Activated naive CD8-positive, alpha-beta T cell treated with anti-CD3 and anti-CD28 coated beads for 36 hours (primary cell): ENCODE measurements around the gene NAA80. TPM values are rescaled to one million over a fixed set of nuclear protein-coding genes. Genes with fewer than 3 reads are reported as not detected.

ENCODE experiments used
- DNase-seq: peaks from one replicate; pipeline ENCODE4 v3.0.0; 2021
- H3K27ac Mint-ChIP-seq: one replicate; pipeline ENCODE4 v1.8.0; 2022; ENCODE audit warnings: mild to moderate bottlenecking, moderate library complexity, mixed read lengths
- H3K27me3 Mint-ChIP-seq: one replicate; pipeline ENCODE4 v1.8.0; 2022; ENCODE audit warnings: mild to moderate bottlenecking, mixed read lengths
- H3K36me3 Mint-ChIP-seq: one replicate; pipeline ENCODE4 v1.8.0; 2021; ENCODE audit warnings: mild to moderate bottlenecking, mixed read lengths
- H3K4me1 Mint-ChIP-seq: one replicate; pipeline ENCODE4 v1.8.0; 2021; ENCODE audit warnings: mixed read lengths
- H3K4me3 Mint-ChIP-seq: one replicate; pipeline ENCODE4 v1.8.0; 2022; ENCODE audit warnings: mild to moderate bottlenecking, moderate library complexity, mixed read lengths
- H3K9me3 Mint-ChIP-seq: one replicate; pipeline ENCODE4 v1.8.0; 2022; ENCODE audit warnings: mixed read lengths
- total RNA-seq, 2 experiments: library from RNA; stranded (reverse); gene quantifications; one replicate each; pipeline ENCODE4 v1.2.3, GENCODE V29; 2021

NAA80 gene
- total RNA-seq, 2 experiments from 2014 or later: 16.3 to 16.7 TPM

DNA sequence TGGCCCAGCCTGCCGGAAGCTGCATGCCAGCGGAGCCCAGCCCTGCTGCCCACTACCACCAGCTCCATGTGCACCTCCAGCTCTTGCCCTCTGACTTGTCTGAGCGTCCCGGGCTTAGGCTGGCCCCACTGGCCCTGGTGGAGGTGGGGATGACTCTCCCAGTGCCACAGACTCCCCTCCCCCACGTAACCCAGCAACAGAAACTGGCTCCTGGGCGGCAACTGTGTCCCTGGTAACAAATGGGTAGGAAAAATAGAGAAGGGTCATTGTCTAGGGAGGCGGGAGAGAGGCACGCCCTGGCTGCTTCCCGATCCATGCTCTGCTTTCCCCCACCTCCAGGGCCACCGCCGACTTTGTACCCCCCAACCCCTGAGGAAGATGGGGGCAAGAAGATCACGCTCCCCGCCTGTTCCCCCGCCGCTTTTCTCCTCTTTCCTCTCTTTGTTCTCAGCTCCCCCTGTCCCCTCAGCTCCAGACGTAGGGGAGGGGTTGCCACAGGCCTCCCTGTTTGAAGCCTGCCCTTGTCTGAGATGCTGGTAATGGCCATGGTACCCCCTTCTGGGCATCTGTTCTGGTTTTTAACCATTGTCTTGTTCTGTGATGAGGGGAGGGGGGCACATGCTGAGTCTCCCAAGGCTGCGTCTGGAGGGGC is 41.0 kb downstream of the NAA80 start:
- Mint-ChIP-seq H3K27ac (peak overlapping the region; percentile 42), H3K36me3 (peaks cover 18% of the 10 kb centered on the region), H3K4me3 (no peak overlapping the region), H3K27me3 (no peaks in the 10 kb centered on the region), H3K9me3 (no peaks in the 10 kb centered on the region), H3K4me1 (peaks cover 7% of the 10 kb centered on the region)
- no peak for DNase-seq

DNA sequence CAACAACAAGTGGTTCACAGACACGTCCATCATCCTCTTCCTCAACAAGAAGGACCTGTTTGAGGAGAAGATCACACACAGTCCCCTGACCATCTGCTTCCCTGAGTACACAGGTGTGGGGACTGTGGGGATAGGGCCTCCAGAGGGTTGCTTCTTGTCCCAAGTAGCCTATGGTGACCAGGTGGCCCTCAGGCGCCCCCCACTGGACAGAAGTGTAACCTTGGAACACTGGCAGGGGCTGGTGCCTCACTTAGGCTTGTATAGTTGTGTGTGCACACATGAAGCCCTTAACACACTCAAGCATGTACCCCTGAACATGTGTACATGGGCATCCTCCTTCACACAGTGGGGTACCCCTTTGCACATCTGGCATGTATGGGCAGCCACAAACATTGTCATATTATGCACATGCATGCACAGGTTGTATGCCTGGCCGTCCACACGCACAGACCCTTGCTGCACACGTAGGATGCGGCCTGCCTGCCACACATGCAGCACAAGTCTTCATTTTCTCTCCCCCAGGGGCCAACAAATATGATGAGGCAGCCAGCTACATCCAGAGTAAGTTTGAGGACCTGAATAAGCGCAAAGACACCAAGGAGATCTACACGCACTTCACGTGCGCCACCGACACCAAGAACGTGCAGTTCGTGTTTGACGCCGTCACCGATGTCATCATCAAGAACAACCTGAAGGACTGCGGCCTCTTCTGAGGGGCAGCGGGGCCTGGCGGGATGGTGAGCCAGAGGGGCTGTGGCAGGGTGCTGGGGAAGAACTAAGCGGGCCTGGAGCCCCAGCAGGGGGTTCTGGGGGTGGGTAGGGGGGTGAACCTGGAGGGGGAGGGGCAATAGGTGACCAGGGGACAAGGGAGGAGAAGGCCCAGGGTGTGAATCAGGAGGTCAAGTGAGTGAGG is 42.0 kb downstream of the NAA80 start:
- Mint-ChIP-seq H3K9me3 (no peaks in the 10 kb centered on the region), H3K4me3 (no peak overlapping the region), H3K27ac (no peak overlapping the region), H3K27me3 (no peaks in the 10 kb centered on the region), H3K36me3 (peaks cover 18% of the 10 kb centered on the region), H3K4me1 (peaks cover 7% of the 10 kb centered on the region)
- DNase-seq: peak; percentile 37

DNA sequence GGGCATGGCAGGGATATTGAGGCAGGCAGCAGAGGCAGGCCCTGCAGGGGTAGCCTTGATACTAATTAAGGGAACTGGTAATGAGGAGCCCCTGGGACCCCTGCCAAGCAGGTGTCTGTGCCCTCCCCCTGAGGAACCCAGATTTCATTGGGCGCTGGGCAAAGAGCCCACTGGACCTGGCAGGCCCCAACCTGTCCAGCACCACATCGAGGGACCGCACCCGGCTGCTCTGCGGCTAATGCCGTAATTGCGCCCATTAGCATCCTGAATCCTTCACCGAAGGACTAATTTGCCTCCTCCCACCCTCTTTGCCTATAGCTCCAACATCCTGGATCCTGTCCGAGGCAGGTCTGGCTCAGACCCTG is 44.0 kb downstream of the NAA80 start:
- Mint-ChIP-seq H3K36me3 (peaks cover 20% of the 10 kb centered on the region), H3K27me3 (no peaks in the 10 kb centered on the region), H3K27ac (no peak overlapping the region)

DNA sequence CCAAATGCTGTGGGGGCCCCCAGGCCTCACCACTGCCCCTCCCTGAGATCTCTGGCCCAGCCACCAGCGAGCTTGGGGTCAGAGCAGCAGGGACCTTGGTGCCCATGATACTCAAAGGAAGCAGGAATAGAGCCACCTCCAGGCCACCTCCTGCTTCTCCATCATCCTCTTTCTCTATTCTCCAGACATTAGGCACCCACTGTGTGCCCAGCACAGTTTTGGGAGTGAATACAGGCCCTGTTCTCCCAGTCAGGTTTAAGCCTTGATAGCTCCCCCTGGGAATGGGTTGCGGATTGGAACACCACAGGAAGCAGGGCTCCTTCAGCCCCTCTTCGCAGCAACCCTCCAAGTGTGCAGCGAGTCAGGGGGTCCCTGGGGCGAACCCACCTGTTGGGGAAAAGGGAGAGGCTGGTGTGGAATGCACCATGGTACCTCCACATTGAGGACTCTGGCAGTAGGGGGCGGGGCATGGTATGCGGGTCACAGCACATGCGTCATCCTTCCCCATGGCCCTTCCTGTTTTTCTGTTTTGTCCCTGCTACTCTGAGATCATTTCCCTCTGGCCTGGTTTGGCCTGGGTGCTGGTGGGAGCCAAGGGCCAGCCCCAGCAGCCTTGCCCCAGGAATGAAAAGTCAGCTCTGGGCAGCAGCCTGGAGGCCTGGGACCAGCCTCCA is 44.5 kb downstream of the NAA80 start:
- no peak for DNase-seq
- peaks cover 20% of the 10 kb centered on the region for H3K4me1 Mint-ChIP-seq
- H3K9me3 Mint-ChIP-seq: no peaks in the 10 kb centered on the region
- H3K36me3 Mint-ChIP-seq: peaks cover 20% of the 10 kb centered on the region
- H3K27me3 Mint-ChIP-seq: no peaks in the 10 kb centered on the region
- H3K4me3 Mint-ChIP-seq: no peak overlapping the region
- no peak overlapping the region for H3K27ac Mint-ChIP-seq

More for the DNA sequence above, 44.0 kb downstream of the NAA80 start:
- DNase-seq: no peak
- H3K4me3 Mint-ChIP-seq: no peak overlapping the region
- no peaks in the 10 kb centered on the region for H3K9me3 Mint-ChIP-seq
- H3K4me1 Mint-ChIP-seq: peaks cover 18% of the 10 kb centered on the region

DNA sequence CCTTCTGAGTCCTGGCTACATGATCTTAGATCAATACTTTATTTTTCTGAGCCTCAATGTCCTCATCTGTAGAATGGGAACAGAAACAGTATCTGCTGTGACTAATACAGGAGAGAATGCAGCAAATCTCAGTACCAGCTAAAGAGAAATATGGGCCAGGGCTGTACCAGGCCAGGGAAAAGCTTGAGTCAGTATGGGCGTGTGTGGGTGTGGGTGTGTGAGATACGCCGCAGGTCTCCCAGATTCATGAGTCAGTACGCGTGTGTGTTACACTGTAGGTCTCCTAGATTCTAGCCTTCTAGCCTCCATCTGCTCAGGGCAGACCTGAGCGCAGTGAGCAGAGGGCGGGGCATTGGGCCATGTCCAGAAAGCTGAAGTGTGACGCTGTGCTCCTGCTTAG is 48.0 kb downstream of the NAA80 start:
- Mint-ChIP-seq H3K9me3 (no peaks in the 10 kb centered on the region), H3K4me3 (no peak overlapping the region), H3K4me1 (peaks cover 34% of the 10 kb centered on the region), H3K36me3 (peaks cover 4% of the 10 kb centered on the region), H3K27me3 (no peaks in the 10 kb centered on the region), H3K27ac (peak overlapping the region; percentile 77)
- peak; percentile 23 for DNase-seq

DNA sequence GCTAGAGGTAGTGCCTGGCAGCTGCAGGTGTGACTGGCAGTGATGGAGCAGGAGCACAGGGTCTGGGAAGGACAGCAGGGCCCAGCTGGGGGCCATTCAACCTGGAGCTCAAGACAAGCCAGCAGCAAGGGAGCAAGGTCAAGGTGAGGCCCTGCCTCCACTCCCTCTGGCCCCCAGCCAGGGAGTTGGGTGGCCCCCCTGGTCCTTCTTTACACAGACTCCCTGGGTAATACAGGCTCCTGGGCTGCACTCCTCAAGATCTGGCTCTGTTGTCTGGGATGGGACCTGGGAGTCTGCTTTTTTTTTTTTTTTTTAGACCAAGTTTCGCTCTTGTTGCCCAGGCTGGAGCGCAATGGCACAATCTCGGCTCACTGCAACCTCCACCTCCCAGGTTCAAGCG is 48.7 kb downstream of the NAA80 start:
- no peak for DNase-seq
- peaks cover 4% of the 10 kb centered on the region for H3K36me3 Mint-ChIP-seq
- no peak overlapping the region for H3K4me3 Mint-ChIP-seq
- H3K9me3 Mint-ChIP-seq: no peaks in the 10 kb centered on the region
- peaks cover 38% of the 10 kb centered on the region for H3K4me1 Mint-ChIP-seq
- no peaks in the 10 kb centered on the region for H3K27me3 Mint-ChIP-seq
- peak overlapping the region; percentile 46 for H3K27ac Mint-ChIP-seq

DNA sequence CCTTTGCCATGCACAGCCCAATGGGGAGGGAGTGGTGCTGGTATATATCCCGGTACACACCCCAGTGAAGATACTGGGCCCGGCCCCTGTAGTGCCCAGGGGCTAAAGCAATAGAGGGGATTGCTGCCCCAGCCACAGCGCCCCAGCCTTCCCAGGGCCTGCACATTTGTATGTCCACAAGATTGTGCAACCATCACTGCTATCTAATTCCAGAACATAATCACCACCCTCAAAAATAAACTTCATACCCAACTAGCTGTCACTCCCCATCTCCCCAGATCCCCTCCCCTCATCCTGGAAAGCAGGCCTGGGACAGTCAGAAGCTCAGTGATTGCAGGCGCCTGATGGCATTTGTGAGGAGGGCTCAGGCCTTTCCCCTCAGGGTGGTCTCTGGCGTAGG is 49.7 kb downstream of the NAA80 start:
- peaks cover 47% of the 10 kb centered on the region for H3K4me1 Mint-ChIP-seq
- peaks cover 4% of the 10 kb centered on the region for H3K36me3 Mint-ChIP-seq
- no peak overlapping the region for H3K27ac Mint-ChIP-seq
- H3K9me3 Mint-ChIP-seq: no peaks in the 10 kb centered on the region
- no peak overlapping the region for H3K4me3 Mint-ChIP-seq
- no peak for DNase-seq
- no peaks in the 10 kb centered on the region for H3K27me3 Mint-ChIP-seq

DNA sequence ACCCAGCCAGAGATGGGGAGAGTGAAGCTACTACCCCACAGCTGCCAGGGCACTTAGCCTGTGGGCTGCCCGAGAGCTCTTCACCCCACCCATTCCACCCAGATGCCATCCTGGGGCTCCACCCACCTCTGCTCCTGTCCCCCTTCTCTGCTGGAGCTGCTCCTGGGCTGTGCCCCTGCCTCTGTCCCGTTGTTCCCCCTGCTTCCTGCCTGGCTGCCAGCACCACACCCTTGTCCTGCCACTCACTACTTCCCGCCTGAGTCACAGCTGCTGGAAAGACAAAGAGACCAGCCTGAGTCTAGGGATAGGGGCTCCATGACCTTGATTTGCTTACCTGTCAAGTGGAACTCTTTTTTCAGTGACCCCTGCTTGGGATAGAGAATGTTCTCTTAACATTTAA is 50.8 kb downstream of the NAA80 start:
- peaks cover 50% of the 10 kb centered on the region for H3K4me1 Mint-ChIP-seq
- no peak overlapping the region for H3K4me3 Mint-ChIP-seq

DNA sequence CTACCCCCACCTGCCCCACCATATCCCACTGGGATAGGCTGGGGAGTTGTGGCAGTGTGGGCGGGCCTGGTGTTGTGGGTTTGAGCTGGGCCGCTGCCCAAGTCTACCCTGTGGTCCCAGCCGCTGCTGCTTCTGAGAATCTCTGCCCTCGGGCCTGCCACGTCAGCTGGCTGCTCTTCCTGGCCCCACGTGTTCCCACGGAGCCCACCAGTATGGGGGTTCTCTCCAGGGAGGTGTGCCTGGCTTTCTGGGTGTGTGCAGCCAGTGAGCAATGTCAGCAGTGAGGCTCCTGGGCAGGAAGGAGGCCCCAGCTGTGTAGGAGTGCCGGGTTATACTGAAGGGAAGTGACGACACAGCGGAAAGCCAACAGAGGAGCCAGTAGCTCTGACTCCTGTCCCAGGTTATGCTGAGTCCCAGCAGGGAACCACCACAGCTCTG is 52.7 kb downstream of the NAA80 start:
- Mint-ChIP-seq H3K9me3 (no peaks in the 10 kb centered on the region), H3K36me3 (peaks cover 2% of the 10 kb centered on the region), H3K4me1 (peaks cover 67% of the 10 kb centered on the region), H3K27me3 (no peaks in the 10 kb centered on the region), H3K27ac (peak overlapping the region; percentile 90), H3K4me3 (peak overlapping the region; percentile 71)
- DNase-seq: peak; percentile 89

More for the DNA sequence above, 50.8 kb downstream of the NAA80 start:
- DNase-seq: no peak
- no peaks in the 10 kb centered on the region for H3K9me3 Mint-ChIP-seq
- peak overlapping the region; percentile 78 for H3K27ac Mint-ChIP-seq
- no peaks in the 10 kb centered on the region for H3K27me3 Mint-ChIP-seq
- H3K36me3 Mint-ChIP-seq: peaks cover 2% of the 10 kb centered on the region

Other genes with a start within 250 kb of the NAA80 start
- 100 to 1,000 TPM in 1 of 2 experiments, 10 to 100 TPM in 1; 99.8 to 102 TPM for gene RBM5, start 210.5 kb downstream of the NAA80 start, total RNA-seq
- gene SEMA3F, start 144.1 kb downstream of the NAA80 start, total RNA-seq: under 1 TPM; 0.10 to 0.28 TPM
- gene GNAT1, start 107.8 kb downstream of the NAA80 start, total RNA-seq: under 1 TPM in 1 of 2 experiments, not detected in 1; 0.12 TPM
- under 1 TPM in 1 of 2 experiments, not detected in 1; 0.18 TPM for gene SLC38A3, start 94.1 kb downstream of the NAA80 start, total RNA-seq
- 100 to 1,000 TPM; 211 to 217 TPM for gene GNAI2, start 63.2 kb downstream of the NAA80 start, total RNA-seq
- 1 to 10 TPM; 1.2 to 1.6 TPM for gene SEMA3B, start 30.3 kb downstream of the NAA80 start, total RNA-seq
- not detected for gene LSMEM2, start 20.3 kb downstream of the NAA80 start, total RNA-seq
- 100 to 1,000 TPM; 177 to 182 TPM for gene IFRD2, start 7.0 kb downstream of the NAA80 start, total RNA-seq
- gene HYAL3, start within 50 bp of the NAA80 start, total RNA-seq: 1 to 10 TPM; 6.0 to 6.8 TPM
- under 1 TPM in 1 of 2 experiments, not detected in 1; 0.35 TPM for gene HYAL1, start 4.2 kb upstream of the NAA80 start, total RNA-seq
- gene HYAL2, start 23.3 kb upstream of the NAA80 start, total RNA-seq: 1 to 10 TPM; 6.5 to 6.8 TPM
- 10 to 100 TPM; 26.8 to 29.1 TPM for gene TUSC2, start 28.8 kb upstream of the NAA80 start, total RNA-seq
- gene RASSF1, start 41.4 kb upstream of the NAA80 start, total RNA-seq: 10 to 100 TPM; 51.7 to 53.7 TPM
- under 1 TPM; 0.39 to 0.74 TPM for gene ZMYND10, start 46.3 kb upstream of the NAA80 start, total RNA-seq
- gene NPRL2, start 51.4 kb upstream of the NAA80 start, total RNA-seq: 10 to 100 TPM; 41.1 to 43.8 TPM
- 10 to 100 TPM; 19.4 to 19.5 TPM for gene CYB561D2, start 51.5 kb upstream of the NAA80 start, total RNA-seq
- gene TMEM115, start 60.1 kb upstream of the NAA80 start, total RNA-seq: 10 to 100 TPM; 19.0 to 20.2 TPM
- gene CACNA2D2, start 204.2 kb upstream of the NAA80 start, total RNA-seq: under 1 TPM; 0.70 to 0.80 TPM